Stromal cell of bone marrow (primary cell): ENCODE results near the gene MSMB.
"Not testable (repeated sequence)": the region's sequence is repeated elsewhere in the genome, so short reads cannot be mapped to it uniquely, and the experiment has no call there.

ENCODE experiments used
- DNase-seq: peaks from one replicate; pipeline ENCODE4 v3.0.0-alpha.2; 2012; ENCODE audit warnings: low read depth

Gene MSMB

DNA sequence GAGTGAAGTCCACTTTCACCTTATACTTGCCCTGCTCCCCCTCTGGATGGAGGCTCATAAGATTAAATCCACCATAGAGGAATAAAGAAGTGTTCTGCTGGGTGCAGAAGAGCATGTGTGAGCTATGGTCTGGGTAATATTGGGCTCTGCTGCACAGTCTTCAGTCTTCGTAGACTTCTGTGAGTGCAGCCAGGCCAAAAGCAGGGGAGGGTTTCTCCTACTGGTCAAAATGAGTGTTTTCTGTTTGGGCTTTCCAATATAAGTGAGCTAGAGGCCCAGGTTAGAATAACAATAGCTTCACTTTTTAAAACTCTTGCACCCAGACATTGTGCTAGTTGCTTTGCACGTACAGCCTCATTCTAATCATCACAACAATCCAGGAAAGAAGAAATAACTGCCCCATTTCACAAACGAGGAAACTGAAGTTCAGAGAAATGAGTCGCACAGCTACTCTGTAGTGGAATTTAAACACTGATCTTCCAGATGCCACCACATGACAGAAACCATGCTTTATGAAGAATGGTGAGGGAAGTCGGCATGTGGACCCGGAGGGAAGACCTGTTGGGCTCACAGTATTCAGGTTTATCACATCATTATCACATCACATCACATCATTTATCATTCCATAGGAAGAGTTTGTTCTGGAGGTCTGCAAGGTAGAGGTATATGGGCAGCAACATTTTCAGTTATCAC lies 23.8 kb upstream of the MSMB start:
- no peak for DNase-seq

DNA sequence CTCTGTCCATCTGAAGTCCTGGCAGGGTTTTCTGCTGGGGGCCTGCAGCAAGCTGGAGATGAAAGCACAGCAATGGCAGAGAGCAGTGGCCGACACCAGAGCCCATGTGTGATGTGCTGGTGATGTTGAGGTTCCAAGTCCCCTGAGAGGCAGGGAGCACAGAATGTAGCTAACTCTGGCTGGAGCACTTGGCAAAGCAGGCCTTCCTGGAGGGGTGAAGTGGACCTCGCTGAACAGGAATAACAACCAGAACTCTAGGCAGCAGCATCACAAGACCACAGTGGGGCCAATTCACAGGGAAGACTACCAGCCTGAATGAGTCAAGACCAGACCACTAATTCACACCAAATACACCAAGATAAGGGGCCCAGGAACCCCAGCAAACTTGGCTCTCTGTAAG lies 22.8 kb upstream of the MSMB start:
- no peak for DNase-seq

DNA sequence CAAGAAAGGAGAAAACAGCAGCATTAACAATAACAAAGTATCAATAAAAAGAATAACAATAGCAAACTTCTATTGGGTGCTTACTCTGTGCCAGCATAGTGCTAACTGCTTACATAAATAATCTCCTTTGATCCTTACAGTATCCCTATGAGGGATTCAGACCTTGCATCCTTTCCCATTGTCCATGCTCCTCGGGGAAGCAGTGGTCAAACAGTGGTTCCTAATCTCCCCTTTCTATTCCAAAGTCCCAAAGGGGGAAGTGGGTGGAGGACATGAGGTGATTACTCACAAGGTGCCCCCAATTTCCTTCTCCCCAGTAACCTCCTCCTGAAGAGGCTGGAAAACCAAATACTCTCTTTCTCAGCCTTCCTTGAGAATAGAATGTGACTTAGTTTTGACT lies 22.0 kb upstream of the MSMB start:
- DNase-seq: no peak

DNA sequence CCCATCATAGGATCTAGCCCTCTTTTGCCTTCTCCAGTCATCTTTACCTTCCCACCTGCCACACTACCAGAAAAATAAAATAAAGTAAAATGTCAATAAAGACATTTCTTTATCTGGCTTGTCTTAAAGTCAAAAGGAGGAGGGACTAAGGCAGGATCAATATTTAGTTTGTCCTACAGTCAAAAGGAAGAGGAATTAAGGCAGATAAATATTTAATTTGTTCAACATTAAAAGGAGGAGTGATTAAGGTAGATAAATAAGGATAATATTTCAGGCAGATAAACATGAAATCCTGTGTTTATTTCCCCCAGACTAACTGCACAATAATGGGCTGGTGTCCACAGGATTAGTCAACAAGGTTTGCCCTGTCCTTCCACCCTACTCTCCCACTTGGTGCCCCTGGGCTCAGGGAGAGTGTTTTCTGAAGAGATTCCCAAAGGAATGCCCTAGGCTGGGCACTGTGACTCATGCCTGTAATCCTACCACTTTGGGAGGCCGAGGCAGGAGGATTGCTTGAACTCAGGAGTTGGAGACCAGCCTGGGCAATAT lies 18.3 kb upstream of the MSMB start:
- DNase-seq: no peak

DNA sequence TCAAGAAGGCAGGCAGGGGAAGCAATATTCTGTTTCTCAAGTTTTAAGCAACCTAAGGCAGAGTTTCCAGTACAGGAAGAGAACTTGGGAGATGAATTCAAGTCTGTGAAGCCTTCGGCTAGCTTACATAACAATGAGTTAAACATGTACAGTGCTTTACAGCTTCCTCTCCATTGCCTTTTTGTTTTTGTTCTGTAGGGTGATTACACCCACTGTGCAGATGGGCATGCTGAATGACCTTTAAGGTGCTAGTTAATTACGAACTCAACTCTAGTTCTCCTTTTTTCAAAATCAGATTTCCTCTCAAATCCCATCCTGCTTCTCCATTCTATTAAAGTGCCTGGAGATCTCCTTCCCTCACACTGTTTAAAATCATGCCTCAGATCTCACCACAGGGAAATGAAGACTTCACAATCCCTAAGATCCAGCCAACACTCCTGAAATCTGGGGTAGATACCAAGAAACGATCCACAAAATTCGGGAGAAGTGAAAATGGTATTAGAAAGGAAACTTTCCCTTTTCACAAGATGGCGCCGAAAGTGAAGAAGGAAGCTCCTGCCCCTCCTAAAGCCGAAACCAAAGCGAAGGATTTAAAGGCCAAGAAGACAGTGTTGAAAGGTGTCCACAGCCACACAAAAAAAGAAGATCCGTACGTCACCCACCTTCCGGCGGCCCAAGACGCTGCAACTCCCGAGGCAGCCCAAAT lies 16.8 kb upstream of the MSMB start:
- no peak for DNase-seq

DNA sequence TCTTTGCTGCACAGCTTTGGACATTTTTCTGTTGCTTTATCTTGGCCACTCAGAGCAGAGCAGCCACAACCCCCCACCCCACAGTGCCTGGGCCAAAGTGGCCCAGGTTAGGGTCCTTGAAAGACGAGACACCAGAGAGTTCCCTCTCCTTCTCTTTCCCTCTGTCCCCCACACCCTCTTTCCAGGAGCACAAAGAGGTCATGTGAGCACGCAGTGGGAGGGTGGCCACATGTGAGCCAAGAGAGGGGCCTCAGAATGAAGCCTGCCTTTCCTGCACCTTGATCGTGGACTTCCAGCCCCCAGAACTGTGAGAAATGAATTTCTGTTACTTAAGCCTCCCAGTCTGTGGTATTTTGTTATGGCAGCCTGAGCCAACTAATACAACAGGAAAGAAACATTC lies 14.6 kb upstream of the MSMB start:
- no peak for DNase-seq

DNA sequence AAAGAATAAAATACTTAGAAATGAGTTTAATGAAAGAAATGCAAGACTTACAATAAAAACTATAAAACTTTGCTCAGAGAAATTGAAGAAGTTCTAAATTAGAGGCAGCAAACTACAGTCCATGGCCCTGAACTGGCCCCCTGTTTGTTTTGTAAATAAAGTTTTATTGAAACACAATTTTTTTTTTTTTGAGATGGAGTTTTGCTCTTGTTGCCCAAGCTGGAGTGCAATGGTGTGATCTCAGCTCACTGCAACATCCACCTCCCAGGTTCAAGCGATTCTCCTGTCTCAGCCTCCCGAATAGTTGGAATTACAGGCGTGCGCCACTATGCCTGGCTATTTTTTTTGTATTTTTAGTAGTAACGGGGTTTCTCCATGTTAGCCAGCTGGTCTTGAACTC lies 11.9 kb upstream of the MSMB start:
- DNase-seq: not testable (repeated sequence)

DNA sequence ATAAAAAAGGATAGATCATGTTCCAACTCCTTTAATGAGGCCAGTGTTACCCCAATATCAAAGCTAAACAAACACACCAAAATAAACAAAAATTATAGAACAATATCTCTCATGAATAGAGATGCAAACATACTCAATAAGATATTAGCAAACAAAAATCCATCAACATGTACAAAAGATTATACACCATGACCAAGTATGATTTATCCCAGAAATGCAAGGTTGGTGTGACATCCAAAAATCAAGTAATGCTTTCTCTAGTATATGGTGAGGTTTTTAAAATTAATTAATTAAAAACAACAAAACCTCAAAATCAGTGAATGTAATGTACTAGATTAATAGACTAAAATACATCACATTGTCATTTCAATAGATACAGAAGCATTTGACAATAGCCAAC lies 11.0 kb upstream of the MSMB start:
- DNase-seq: no peak

DNA sequence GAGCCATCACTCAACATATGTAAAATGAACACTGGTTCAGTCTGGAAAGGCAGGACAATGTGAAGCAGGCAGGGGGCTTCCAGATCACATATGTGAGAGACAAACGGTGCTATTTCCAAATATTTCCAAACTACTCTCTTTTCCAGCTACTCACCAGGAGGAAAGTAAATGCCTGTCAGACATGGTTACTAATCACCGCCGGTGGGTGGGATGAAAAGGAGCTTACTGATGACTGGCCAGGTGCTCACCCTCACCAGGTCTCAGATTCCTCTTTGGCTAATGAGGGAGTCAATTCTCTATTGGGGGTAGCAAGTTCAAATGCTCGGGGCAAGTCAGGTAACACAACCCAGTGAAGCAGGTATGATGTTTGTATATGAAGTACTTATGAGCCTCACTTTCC lies 9.7 kb upstream of the MSMB start:
- DNase-seq: no peak

DNA sequence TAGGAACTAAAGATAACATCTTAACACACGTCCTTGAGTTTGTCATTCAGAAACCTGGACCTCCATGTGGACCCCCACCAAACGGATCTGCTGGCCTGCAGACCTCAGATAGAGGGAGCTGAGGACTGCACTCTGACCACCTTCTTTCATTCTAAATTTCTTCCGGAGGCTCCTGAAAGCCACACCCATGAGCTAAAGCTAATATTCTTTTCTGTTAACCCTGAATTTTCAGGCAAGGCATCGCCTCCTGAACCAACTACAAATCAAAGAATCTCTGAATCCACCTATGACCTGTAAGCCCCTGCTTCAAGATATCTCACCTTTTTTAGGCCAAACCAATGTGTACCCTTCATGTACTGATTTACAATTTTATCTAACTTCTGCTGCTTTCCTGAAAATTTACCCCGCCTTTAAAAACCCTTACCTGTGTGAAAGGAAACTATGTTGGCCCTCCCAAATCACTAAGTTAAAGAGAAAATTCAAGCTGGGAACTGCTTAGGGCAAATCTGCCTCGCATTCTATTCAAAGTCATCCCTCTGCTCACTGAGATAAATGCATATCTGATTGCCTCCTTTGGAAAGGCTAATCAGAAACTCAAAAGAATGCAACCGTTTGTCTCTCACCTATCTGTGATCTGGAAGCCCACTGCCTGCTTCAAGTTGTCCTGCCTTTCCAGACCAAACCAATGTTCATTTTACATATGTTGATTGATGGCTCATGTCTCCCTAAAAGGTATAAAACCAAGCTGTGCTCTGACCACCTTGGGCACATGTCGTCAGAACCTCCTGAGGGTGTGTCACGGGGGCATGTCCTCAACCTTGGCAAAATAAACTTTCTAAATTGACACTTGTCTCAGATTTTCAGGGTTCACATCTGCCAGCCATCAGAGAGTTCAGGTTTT lies 7.7 kb upstream of the MSMB start:
- no peak for DNase-seq

DNA sequence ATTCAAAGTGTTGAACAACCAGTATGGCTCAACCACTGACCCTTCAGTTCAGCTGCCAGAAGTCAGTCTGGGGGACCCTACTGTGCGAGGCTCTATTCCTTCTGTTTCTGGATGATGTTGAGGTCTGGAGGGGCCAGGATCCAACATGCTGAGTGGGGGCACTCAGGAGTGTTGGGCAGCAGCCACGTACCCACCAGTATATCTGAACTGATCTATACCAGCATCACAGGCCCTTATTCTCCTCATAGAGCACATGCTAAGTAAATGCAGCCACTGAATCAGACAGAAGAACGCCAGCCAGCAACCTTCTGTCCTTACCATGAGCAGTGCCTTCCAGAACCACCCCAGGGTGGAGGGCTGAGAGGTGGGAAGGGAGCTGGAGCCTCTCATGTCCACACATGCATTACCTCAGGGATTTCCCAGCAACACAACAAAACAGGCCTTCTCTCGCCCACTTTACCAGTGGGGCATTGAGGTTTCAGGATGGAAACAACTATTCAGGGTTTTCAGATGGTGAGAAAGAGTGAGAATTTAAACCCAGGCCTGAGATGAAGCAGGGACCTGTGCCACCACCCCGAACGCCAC lies 6.8 kb upstream of the MSMB start:
- no peak for DNase-seq

DNA sequence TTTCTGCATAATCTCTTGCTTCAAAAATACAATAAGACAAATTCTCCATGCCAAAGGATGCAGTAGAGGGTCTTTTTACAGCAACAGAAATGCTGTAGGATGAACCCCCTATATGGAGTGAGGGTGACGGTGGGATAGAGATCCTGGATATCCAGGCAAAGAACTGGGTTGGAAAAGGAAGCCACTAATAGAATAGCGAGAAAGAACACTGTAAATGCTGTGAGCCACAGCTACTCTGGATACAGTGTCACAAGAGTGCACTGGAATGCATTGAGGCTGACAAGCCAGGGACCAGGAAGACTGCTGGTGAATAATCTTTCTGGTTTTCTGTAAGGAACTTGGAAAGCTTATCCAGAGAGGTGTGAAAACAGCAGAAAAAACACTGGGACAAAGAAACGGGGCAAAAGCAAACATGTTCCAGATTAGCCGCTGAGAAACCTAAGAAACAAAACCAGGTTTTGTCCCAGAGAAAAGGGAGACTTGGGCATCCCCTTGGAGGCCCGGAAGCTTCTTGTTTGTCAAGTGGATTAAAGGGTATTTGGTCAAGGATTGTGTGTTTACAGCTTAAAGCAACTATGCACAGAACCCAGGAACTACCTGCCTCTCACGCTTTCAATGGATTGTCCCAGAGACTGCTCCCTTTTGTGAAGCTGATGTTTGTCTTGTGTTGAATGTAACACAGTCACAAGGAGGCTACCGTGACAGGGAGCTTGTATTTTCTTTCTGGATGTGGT lies 6.2 kb upstream of the MSMB start:
- DNase-seq: no peak

DNA sequence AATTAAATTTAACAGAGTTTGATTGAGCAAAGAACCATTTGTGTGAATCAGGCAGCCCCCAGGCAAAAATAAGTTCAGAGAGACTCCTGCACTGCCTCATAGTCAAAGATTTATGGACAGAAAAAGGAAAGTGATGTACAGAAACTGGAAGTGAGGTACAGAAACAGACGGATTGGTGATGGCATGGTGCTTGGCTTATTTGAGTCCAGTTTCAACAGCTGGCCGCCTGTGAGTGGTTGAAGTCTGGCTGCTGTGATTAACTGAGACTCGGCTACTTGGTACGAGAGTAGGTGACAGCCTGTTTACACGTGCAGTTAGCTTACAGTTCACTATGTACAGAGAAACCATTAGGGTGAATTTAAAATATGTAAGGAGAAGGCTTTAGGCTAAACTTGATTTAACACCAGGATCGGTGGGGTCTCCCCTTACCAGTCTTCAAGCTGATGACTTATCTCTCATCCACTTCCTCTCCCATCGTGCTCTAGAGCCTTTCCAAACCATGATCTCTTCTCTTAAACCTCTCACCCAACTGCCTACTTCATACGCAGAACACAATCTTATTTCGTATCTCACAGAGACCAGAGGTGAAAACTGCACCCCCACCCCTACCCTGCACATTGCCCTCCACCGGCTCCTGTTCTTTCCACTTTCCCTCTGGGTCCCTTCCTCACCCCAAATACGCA lies 5.0 kb upstream of the MSMB start:
- no peak for DNase-seq

DNA sequence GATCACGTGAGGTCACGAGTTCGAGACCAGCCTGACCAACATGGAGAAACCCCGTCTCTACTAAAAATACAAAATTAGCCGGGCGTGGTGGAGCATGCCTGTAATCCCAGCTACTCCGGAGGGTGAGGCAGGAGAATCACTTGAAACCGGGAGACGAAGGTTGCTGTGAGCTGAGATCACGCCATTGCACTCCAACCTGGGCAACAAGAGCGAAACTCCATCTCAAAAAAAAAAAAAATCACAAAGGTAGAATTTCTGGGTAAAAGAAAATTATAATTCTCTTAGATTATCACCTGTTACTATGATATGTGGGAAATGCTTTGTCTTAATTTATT lies 3.4 kb upstream of the MSMB start:
- not testable (repeated sequence) for DNase-seq

DNA sequence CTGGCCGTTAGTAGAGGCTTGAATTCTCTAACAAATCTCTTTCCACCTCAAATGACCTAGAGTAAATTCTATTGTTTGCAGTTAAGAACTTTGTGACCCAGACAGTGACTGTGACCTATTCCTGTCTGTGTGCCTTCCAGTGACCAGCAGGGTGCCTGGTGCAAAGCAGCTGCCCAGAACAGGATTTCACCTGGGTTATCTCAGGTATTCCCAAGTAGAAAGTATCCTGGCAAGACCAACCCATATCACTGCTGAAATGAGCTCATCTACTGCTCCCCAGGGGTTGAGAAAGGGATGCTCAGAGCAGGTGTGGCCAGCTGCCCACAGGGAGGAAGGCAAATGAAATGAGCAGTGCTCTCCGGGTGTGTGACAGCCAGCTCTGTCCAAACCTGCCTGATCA lies 2.1 kb upstream of the MSMB start:
- DNase-seq: no peak

DNA sequence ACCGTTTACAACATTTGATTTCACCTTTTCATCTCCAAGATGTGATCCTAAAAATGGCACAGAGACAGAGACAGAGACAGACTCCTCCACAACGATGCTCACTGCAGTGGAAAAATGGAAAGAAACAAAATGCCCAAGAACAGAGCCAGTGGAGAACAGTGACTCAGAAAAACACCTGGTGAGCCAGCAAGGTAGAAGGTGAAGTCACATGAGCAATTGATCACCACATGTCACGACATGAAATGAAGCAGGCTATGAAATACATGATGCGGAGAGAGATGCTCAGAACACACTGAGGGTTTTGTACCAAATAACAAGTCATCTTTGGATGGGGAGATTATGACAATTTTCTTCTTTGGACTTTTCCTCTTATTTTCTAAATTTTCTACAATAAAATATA lies 3.5 kb downstream of the MSMB start:
- no peak for DNase-seq

DNA sequence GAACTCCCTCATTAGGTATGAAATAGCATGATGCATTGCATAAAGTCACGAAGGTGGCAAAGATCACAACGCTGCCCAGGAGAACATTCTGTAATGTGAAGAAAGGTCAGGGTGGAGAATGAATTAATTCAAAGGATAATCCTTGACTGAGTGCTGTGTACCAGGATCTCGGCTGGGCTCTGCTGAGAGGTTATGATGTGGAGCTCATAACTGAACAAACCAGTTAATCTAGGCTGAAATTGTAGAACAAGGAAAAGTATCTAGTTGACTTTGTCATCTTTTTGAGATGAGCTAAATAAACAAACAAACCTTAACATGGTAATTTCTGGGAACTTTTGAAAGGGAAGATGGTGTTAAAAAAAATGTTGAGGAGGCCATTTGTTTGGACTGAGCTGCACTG lies 6.1 kb downstream of the MSMB start:
- DNase-seq: no peak

DNA sequence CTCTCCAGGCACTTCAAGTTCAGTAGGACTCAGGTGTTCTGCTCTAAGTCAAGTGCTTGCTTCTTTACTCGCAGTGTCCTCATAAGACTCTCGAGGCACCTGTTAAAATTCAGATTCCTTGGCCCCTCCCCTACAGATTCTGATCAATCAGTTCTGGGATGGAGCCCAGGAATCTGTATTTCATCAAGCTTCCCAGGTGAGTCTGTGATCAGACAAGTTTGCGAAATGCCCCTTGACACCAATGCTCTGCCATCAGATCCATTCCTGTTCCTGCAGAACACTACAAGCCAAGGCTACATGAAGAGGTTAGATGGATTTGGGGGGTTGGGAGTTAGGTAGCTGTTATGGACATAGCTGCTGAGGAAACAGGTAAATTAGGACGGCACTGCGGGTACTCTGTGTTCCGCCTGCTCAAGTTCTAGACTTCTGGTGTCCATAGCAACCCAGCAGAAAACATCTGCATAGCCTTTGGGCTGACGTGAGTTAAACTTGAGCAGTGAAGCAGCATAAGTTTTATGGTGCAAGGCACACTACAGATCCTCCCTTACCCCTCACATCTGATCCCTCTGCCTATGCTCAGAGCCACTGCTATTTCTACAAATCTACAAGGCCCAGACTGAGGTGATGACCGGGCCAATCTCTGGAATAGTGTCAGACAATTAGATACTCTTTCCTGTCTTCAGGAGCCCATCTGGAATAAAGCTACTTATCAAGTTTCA lies 8.8 kb downstream of the MSMB start:
- no peak for DNase-seq

DNA sequence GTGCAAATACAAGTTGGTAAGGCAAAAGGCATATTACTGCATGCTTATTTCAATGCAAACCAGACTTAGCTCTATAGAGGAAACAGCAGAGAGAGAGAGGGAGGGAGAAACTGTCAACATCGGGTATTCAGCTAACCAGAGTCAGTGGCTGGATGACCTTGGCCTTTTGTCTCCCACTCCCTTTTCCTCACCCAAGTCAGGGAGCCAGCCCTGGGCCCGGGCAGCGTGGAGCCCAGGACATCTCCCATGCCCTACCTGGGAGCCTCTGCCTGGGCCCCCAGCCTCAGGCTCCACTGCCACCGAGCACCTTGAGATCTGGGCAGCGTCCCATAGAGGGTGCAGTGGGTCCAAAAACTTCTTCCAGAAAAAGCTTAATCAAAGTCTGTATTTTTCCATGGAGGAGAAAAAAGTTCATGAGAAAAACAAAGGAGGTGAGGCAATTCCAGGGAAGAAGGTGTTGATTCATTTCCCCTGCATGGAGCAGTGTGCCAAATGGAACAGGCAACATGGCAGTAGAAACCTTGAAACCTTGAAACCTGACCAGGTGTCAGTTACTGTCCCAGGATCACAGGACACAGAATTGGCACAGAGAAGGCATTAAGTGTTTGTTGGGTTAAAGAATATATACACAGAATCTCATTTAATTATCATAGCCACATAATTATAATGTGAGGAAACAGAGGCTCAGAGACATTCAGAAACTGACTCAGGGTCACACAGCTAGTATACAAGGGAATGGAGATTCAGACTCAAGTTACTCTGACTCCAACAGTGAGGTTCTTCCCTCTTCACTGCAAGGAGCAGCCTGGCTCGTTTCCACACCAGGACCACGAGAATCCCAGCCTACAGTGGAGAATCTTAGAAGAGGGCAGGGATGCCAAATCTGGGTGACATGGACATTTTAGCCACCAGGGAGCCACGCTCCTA lies 9.9 kb downstream of the MSMB start:
- no peak for DNase-seq
